Measurements from ENCODE around the gene ABRAXAS1. TPM values are rescaled to one million over a fixed set of nuclear protein-coding genes. Genes with fewer than 3 reads are reported as not detected.

Gene ABRAXAS1
- total and polyA plus RNA-seq, 2 of the 8 experiments (the other 6 are each of a cell fraction or from before 2014, with no cell fraction given) = 11.4 to 32.1 TPM

GRCh38 chr4:83486457-83487129 is 1.7 kb upstream of the ABRAXAS1 start:
- H2BK12ac ChIP-seq (ENCODE audit: low read depth, low read length) = 0 out of 2 replicates have a peak overlapping the region, but pooled peaks have one; percentile 60
- no peak overlapping the region for H3K27ac ChIP-seq (ENCODE audit: low read depth, low read length)
- no peak overlapping the region for H3K14ac ChIP-seq (ENCODE audit: insufficient read length)
- no peak overlapping the region for H3K56ac ChIP-seq (replicated peaks; ENCODE audit: insufficient read length, low read depth, low read length)
- WGBS, 2 experiments (ENCODE audit: extremely low coverage in 1 of 2, insufficient coverage in 1 of 2, insufficient read length in 1 of 2, insufficient replicate concordance in 2 of 2, low coverage in 1 of 2, low lambda C conversion rate in 2 of 2, missing lambda C conversion rate in 1 of 2) = 86% methylated on average over 3 of the region's 3 CpGs; no CpG with 5 or more reads in 1 of the 2 experiments
- no peak overlapping the region for H2BK120ac ChIP-seq (replicated peaks; ENCODE audit: low read depth, low read length)
- TF ChIP-seq JUN (IDR thresholded peaks at IDR 0.05; ENCODE audit: low read depth, low read length) = no peak
- no peaks in the 10 kb centered on the region for H3K9me3 ChIP-seq (ENCODE audit: insufficient read depth in 2 of 2, low read depth in 1 of 2, low read length in 1 of 2)
- no peak for FAIRE-seq
- no peak overlapping the region for H4K5ac ChIP-seq (ENCODE audit: insufficient read length, low read depth, low read length)
- no peak overlapping the region; the same call in 1 of the 2 replicates for H2AFZ ChIP-seq (ENCODE audit: low read length)
- DNase-seq (ENCODE audit: low read depth in 1 of 2, low spot score in 2 of 2) = no peak
- peaks cover 7% of the 10 kb centered on the region; the same call in 1 of the 2 replicates for H3K23me2 ChIP-seq (ENCODE audit: low read depth, low read length)
- no peak overlapping the region for H4K8ac ChIP-seq (ENCODE audit: extremely low read depth, insufficient read depth, low read length)
- H3K36me3 ChIP-seq (ENCODE audit: control insufficient read depth in 2 of 4, insufficient read depth in 4 of 4, low read length in 3 of 4) = no peaks in the 10 kb centered on the region; a peak in 1 of 8 replicates
- H4K20me1 ChIP-seq (replicated peaks in 1 of 2; ENCODE audit: control insufficient read depth in 1 of 2, insufficient read depth in 2 of 2, low read length in 2 of 2) = no peaks in the 10 kb centered on the region
- 0 out of 2 replicates have a peak overlapping the region, but pooled peaks have one; percentile 16 for H2BK15ac ChIP-seq (ENCODE audit: low read length)
- ChIA-PET POLR2A (ENCODE audit: partially characterized antibody) (no interaction called here), CTCF (ENCODE audit: partially characterized antibody) (interaction anchor here (1.0 to 1.4 kb wide), 3 partner anchors 12 to 166 kb away, joined by 3 to 4 read pairs (median 3); no protein-coding TSS in a partner anchor)
- no peak overlapping the region for H2BK20ac ChIP-seq (ENCODE audit: low read length)
- no peak overlapping the region for H3K4me2 ChIP-seq (ENCODE audit: insufficient read depth in 1 of 2, low read depth in 2 of 2, low read length in 2 of 2)
- H3K27me3 ChIP-seq (replicated peaks in 1 of 4; ENCODE audit: control insufficient read depth in 3 of 4, extremely low read depth in 1 of 4, insufficient read depth in 3 of 4, low read length in 3 of 4) = peaks cover 0 to 9% (median 1%) of the 10 kb centered on the region in 4 experiments; a peak in 2 of 7 replicates
- H4K91ac ChIP-seq (replicated peaks; ENCODE audit: insufficient read length, low read length) = no peak overlapping the region
- no peaks in the 10 kb centered on the region for H3K79me2 ChIP-seq (ENCODE audit: control insufficient read depth in 1 of 2, insufficient read depth in 2 of 2, low read length in 2 of 2)
- peaks cover 0 to 2% (median 0%) of the 10 kb centered on the region in 4 experiments; a peak in 3 of 7 replicates for H3K4me1 ChIP-seq (replicated peaks in 1 of 4; ENCODE audit: control insufficient read depth in 3 of 4, insufficient read depth in 4 of 4, low read length in 3 of 4)
- no peak overlapping the region for H3K4ac ChIP-seq (replicated peaks; ENCODE audit: insufficient read length, low read depth, low read length)
- no peak overlapping the region for H3K4me3 ChIP-seq (ENCODE audit: extremely low read depth in 1 of 4, insufficient read depth in 2 of 4, low read depth in 3 of 4, low read length in 4 of 4)
- H3K23ac ChIP-seq (ENCODE audit: insufficient read length) = no peak overlapping the region
- no peak overlapping the region for H3K9ac ChIP-seq (replicated peaks in 1 of 4; ENCODE audit: extremely low read depth in 1 of 4, low read depth in 3 of 4, low read length in 3 of 4)
- no peak overlapping the region for H3K18ac ChIP-seq (ENCODE audit: extremely low read depth, low read length)
- H3K79me1 ChIP-seq (ENCODE audit: low read depth, low read length) = no peaks in the 10 kb centered on the region
- H2BK5ac ChIP-seq (ENCODE audit: low read depth, low read length) = no peak overlapping the region
- H2AK5ac ChIP-seq (ENCODE audit: low read depth, low read length) = no peak overlapping the region

Data from H1 (cell line).